HL-60 (cell line): ENCODE measurements around the gene CLIC1.

Experiments used
- GABPA ChIP-seq: IDR thresholded peaks from 2 replicates; pipeline ENCODE4 v1.6.1; 2012; ENCODE audit warnings: low read depth
- TF ChIP-seq, protein P1 (sequence below): IDR thresholded peaks from one replicate; pipeline ENCODE4 v1.5.1; 2011; ENCODE audit warnings: low read length, control low read depth, inconsistent platforms; ENCODE audit not compliant: insufficient read depth

DNA sequence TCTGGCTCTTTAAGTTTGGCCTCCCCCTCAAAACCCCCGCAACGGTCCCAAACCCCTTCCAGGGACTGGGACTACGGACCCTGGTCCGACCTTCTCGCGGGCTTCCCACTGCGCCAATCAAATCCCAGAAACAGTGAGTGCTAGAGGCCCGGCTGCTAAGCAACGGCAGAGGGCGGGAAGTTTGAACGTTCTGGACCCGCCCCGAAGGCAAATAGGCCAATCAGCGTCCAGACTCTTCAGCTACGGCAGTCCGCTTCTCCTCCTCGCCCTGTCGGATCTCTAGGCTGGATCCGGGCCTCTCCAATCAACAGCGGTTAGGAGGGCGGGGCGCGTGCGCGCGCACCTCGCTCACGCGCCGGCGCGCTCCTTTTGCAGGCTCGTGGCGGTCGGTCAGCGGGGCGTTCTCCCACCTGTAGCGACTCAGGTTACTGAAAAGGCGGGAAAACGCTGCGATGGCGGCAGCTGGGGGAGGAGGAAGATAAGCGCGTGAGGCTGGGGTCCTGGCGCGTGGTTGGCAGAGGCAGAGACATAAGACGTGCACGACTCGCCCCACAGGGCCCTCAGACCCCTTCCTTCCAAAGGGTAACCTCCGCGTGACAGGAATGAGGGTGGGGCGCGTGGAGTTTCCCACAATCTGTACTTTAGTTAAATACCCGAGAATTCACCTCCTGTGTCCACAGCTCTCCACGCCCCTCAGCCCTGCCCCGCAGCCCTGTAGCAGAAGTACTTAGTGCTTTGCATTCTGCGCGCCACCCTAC, 3.5 kb upstream of the CLIC1 start, which contains the start of gene MSH5:
- TF ChIP-seq, protein P1, sequence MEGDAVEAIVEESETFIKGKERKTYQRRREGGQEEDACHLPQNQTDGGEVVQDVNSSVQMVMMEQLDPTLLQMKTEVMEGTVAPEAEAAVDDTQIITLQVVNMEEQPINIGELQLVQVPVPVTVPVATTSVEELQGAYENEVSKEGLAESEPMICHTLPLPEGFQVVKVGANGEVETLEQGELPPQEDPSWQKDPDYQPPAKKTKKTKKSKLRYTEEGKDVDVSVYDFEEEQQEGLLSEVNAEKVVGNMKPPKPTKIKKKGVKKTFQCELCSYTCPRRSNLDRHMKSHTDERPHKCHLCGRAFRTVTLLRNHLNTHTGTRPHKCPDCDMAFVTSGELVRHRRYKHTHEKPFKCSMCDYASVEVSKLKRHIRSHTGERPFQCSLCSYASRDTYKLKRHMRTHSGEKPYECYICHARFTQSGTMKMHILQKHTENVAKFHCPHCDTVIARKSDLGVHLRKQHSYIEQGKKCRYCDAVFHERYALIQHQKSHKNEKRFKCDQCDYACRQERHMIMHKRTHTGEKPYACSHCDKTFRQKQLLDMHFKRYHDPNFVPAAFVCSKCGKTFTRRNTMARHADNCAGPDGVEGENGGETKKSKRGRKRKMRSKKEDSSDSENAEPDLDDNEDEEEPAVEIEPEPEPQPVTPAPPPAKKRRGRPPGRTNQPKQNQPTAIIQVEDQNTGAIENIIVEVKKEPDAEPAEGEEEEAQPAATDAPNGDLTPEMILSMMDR: no peak
- TF ChIP-seq GABPA: no peak
